ENCODE results near the gene AP5S1.
"Not testable (repeated sequence)": the region's sequence is repeated elsewhere in the genome, so short reads cannot be mapped to it uniquely, and the experiment has no call there.

The AP5S1 gene

DNA sequence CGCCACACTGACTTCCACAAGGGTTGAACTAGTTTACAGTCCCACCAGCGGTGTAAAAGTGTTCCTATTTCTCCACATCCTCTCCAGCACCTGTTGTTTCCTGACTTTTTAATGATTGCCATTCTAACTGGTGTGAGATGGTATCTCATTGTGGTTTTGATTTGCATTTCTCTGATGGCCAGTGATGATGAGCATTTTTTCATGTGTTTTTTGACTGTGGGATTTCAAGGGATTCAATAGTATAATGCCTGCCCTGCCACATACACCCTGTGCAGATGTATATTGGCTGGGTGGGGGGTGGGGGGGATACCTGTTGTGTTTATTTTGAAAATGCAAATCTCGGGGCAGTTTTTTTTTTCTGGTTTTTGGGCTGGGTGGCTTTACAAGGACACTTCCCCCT, 26.2 kb upstream of the AP5S1 start:
- not testable (repeated sequence) for FAIRE-seq

DNA sequence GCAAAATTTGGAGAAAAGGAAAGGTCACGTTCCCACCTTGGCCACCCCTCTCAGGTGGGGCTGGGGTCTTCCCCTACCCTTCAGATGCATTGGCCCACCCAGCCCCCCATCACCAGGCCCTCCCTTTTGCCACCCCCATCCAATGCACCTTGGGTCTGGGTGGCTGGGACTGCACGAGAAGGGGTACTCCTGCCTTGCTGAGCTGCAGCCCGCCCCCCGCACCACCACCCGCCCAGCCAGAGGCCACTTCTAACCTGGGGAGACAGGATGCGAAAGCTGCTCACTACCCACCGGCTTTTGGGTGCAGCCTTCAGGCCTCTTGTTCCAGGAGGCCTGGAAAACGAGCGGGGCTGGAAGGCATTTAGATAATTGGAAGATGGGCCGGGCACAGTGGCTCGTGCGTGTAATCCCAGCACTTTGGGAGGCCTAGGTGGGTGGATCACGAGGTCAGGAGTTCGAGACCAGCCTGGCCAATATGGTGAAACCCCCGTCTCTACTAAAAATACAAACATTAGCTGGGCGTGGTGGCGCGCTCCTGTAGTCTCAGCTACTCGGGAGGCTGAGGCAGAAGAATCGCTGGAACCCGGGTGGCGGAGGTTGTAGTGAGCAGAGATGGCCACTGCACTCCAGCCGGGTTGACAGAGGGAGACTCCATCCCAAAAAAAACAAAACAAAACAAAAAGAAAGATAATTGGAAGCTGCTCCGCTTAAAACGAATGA, 25.5 kb upstream of the AP5S1 start:
- FAIRE-seq: no peak

DNA sequence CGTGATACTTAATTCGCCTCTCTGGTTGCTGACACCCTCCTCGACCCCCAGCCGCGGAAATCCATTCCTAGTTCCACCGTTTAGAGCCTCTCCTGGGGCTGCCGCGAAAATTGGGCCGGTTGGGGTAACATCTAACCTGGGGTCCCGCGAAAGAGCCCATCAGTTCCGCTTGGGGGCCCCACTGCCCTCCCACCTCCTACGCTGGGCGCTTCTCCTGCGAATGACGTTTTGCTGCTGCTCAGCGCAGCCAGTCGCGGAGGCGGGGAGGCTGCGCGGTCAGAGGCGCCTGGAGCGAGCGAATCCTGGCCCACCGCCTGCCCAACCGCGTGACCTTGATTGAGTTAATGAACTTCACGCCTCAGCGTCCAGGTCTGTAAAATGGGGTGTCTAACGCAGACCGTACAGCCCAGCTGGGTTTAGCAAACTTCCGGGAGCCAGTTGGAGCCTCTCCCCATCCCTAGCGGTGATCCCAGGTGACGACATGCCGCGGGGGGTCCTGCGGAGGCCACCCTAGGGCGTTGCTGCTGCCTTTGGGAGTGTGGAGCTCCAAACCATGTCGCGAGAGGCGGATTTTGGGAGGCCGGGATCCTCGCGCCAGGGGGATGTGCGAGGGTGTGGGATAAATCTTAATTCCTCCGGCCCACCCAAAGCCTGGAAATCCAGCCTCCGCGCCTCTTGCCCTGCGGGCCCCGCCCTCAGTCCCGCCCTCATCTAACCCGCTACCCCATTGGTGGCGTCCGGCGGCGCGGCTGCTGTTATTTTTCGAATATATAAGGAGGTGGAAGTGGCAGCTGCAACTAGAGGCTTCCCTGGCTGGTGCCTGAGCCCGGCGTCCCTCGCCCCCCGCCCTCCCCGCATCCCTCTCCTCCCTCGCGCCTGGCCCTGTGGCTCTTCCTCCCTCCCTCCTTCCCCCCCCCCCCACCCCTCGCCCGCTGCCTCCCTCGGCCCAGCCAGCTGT, 24.6 kb upstream of the AP5S1 start, which contains the start of gene CDC25B:
Gene CDC25B, plus strand, starts transcription at position 800 of the 958 bp plus-strand sequence. CDS start 222 bp downstream, outside the sequence.
- FAIRE-seq: no peak

DNA sequence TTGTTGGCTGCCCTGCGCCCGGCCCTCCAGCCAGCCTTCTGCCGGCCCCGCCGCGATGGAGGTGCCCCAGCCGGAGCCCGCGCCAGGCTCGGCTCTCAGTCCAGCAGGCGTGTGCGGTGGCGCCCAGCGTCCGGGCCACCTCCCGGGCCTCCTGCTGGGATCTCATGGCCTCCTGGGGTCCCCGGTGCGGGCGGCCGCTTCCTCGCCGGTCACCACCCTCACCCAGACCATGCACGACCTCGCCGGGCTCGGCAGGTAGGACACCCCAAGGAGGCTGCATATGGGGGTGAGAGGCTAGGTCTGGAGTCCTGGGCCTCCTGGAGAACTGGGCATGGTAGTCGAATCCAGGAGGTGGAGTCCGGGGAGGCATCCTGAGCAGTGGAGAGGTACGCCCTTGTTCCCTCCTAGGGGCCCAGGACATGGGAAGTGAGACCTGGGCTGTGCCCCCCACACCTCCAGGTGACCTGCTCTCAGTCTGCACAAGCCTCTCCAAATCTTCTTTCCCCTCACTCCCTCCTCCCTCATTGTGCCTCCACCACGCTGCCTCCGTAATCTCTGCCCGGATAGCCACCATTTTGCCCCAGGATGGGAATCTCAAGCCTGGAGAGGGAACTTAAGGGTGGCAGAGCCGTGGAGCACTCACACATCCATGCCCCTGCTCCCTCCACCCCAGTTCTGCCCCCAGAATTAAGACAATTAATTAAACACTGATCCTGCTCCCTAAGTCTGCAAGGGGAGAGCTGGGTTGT, 23.7 kb upstream of the AP5S1 start:
- no peak for FAIRE-seq

DNA sequence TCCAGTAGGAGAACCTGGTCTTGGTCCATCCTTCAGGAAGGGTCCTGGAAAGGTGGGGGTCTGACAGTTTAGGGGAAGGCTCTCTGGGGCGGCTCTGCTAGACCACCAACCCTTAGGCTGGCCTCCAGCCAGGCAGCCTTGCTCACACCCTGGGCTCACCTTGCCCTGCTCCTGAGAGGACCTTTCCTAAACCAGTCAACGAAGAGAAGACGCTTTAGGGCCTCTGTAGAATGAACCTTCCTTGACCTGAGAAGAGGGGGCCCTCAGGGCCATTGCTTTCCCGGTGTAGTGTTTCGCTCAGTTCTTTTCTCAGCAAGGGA, 23.2 kb upstream of the AP5S1 start:
- no peak for FAIRE-seq

DNA sequence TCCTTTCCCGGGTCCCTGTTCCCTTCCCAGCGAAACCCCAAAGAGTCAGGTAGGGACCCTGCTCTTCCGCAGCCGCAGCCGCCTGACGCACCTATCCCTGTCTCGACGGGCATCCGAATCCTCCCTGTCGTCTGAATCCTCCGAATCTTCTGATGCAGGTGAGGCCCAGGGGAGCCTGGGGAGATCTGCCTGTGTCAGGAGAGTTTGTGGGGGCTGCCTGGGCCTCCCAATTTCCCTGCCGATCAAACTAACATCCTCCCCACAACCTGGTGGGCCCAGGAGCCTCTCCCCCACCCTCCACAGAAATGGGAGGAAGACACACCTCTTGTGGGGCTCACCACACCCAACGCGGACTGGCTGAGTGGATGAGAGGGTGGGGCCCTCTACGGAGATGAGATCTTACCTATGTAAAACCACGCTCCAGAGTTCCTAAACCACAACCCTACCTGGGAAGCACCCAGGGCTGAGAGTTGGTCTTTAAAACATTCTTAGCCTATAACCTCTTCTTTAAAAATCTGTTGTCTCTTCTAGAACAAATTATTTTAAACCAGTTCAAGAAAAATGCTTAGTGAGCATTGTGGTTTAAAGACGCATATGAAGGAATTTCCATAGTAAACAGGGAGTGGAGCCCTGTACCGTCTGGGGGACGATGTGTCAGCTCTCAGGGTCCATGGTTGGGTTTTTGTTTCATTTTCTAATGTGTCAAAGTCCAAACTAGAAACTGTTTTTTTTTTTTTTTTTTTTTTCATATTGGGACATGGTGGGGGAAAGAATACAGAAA, 22.6 kb upstream of the AP5S1 start:
- no peak for FAIRE-seq

DNA sequence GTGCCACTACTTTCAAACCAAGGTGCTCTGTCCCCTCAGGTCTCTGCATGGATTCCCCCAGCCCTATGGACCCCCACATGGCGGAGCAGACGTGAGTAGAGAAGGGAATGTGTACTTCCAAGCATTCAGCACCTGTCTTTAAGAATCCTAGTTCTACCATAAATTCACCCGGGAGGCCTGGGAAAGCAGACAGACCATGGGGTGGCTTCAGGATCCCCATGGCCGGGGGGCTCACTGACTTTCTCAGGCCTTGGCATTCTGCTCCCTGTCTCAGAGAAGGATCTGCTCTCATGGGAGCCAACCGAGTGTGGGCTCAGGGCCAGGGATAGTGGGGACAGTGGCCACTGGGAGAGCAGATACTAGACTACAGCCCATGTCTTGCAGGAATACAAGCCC, 22.0 kb upstream of the AP5S1 start:
- FAIRE-seq: no peak

DNA sequence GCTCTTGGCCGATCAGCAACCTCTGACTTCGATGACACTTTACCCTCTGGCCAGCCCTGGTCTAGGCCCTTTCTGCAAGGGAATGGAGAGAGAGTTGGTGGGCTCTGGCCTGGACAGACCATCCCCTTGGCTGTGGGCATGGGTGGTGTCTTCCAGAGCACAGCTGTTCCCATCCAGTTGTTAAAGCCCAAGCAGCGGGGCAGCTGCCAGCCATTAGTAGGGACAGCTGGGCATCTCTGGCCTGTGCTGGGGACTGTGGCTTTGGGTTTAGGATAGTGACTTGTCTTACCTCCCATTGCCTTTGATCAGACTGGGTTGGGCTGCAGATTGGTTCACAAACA, 21.5 kb upstream of the AP5S1 start:
- no peak for FAIRE-seq

DNA sequence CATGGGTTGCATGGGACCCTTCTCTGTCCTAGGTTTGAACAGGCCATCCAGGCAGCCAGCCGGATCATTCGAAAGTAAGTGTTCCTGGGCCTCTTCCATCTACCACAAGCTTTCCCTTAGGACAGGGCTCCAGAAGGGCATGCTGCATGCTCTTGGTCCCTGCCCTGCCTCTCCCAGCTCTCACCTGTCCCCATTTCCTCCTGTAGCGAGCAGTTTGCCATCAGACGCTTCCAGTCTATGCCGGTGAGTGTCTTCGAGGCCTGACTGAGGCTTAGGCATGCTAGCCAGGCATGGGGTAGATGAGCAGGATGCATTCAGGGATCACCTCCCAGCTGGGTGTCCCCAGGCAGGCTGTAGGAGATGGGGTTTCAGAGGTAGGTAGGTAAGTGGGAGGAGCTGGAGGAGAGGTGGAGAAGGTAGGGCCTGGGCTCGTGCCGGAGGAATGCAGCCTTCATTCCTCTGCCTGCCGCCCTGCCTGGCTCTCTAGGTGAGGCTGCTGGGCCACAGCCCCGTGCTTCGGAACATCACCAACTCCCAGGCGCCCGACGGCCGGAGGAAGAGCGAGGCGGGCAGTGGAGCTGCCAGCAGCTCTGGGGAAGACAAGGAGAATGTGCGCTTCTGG, 20.0 kb upstream of the AP5S1 start:
- FAIRE-seq: no peak

DNA sequence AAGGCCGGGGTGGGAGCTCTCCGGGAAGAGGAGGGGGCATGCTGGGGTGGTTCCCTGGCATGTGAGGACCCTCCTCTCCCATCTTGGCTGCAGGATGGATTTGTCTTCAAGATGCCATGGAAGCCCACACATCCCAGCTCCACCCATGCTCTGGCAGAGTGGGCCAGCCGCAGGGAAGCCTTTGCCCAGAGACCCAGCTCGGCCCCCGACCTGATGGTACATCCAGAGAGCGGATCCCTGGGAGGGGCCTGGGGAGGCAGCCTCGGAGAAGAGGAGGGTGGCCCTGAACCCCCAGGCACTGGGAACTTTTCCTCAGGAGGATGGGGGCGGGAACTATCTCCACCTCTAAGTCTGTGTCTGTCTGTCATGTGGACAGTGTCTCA, 19.5 kb upstream of the AP5S1 start:
- no peak for FAIRE-seq

DNA sequence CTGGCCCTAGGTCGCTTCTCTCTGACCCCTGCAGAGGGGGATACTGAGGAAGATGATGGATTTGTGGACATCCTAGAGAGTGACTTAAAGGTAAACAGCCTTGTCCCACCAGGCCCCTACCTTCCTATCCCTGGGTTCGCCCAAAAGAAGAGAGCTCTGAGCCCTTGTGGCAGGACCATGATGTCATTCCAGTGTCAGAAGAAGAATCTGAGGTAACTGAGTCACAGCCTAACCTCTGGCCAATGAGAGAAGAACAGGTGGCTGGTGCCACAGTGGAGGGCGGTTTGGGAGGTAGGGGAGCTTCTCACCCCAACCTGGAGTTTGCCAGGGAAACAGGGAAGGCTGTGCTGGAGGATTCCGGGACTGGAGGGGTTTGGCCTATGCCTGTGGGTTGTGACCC, 19.0 kb upstream of the AP5S1 start:
- no peak for FAIRE-seq

DNA sequence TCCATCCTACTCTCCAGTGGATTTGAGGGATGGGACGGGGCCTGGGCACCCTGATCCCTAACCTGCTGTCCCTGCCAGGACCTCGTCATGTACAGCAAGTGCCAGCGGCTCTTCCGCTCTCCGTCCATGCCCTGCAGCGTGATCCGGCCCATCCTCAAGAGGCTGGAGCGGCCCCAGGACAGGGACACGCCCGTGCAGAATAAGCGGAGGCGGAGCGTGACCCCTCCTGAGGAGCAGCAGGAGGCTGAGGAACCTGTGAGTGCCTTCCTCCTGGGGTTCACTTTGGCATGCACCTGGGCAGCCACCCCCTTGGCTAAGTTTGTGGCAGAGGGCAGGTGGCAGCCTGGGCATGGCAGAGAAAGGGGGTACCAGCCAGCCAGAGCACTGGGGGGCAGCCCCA, 18.5 kb upstream of the AP5S1 start:
- FAIRE-seq: no peak

DNA sequence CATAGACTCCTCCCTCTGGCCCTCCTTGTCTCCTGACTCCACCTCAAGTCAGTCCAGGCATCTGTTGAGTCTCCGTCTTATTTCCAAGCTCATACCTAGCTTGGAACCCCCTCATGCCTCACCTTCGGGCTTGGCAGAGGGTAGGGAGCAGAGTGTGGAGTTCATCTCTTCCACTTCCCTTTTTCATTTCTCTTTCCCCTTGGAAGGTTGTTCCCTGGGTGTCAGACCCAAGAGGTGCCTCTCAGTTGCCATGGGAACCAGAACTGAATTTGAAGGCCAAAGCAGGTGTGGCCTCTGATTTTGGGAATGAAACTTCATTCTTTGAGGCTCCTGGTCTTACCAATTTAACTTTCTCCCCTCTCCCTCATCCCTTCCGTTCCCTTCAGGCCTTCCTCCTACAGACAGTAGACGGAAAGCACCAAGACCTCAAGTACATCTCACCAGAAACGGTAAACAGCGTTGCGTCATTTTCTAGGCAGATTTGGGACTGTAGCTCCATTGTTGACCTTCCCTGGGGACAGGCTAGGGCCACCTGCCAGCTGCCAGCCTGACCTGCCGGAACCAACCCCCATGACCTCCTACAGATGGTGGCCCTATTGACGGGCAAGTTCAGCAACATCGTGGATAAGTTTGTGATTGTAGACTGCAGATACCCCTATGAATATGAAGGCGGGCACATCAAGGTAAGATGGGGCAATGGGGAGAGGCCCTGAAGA, 17.7 kb upstream of the AP5S1 start:
- no peak for FAIRE-seq

DNA sequence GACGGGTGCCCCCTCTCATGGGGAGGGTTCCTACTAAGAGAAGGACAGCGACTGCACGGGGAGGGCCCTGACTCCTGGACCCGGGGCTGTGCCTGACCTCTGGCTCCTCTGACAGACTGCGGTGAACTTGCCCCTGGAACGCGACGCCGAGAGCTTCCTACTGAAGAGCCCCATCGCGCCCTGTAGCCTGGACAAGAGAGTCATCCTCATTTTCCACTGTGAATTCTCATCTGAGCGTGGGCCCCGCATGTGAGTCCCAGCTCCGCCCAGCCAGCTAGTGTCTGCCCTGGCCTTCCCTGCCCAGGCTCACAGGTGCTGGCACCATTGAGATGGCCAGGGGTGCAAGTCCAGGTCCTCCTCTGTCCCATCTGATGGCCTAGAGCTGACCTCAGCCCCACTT, 17.1 kb upstream of the AP5S1 start:
- FAIRE-seq: no peak

DNA sequence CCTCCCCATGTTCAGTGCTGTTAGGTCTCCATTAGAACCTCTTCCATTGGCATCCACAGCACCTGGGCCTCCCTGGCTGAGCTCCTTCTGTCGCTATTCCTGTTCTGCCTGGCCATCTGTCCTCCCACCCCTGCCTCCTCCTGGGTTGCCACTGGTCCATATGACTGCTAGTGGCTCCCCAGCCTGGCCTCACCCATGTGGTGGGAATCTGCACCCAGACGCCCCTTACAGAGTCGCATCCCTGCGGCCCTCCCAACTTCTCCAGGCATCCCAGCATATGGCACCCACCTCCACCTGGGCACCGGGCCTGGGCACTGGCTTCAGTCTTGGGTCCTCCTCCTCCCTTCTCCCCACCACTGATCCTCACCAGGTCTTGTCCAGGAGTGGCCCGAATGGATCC, 16.5 kb upstream of the AP5S1 start:
- no peak for FAIRE-seq

DNA sequence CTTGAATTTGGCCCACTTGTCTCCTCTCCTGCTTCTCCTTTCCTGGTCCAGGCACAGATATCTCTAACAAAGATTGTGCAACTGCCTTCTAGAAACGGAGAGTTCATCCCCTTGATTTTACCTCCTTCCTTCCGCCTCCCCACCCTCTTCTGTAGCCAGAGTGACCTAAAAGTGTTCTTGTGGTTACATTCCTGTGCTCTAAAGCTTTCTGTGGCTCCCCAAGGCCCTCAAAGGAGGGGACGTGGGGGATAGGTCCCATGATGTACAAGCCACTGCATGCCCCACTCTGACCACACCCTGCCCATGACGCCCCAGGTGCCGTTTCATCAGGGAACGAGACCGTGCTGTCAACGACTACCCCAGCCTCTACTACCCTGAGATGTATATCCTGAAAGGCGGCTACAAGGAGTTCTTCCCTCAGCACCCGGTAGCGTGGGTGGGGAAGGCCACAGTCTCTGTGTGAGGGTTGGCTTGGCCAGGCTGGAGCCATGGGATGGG, 16.0 kb upstream of the AP5S1 start:
- FAIRE-seq: no peak

DNA sequence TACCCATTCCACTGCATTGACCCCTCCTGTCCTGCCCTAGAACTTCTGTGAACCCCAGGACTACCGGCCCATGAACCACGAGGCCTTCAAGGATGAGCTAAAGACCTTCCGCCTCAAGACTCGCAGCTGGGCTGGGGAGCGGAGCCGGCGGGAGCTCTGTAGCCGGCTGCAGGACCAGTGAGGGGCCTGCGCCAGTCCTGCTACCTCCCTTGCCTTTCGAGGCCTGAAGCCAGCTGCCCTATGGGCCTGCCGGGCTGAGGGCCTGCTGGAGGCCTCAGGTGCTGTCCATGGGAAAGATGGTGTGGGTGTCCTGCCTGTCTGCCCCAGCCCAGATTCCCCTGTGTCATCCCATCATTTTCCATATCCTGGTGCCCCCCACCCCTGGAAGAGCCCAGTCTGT, 15.6 kb upstream of the AP5S1 start:
- FAIRE-seq: no peak

DNA sequence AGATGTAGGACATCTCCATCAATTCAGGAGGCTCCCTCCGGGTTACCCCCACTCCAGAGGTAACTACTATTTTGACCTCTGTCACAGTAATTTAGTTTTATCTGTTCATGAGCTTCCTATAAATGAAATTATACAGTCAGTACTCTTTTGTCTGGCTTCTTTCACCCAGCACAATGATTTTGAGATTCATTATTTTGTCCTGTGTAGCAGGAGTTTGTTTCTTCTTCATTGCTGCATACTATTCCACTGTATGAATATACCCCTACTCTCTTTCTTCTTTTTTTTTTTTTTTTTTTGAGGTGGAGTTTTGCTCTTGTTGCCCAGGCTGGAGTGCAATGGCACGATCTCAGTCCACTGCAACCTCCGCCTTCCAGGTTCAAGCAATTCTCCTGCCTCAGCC, 11.8 kb upstream of the AP5S1 start:
- FAIRE-seq: no peak

DNA sequence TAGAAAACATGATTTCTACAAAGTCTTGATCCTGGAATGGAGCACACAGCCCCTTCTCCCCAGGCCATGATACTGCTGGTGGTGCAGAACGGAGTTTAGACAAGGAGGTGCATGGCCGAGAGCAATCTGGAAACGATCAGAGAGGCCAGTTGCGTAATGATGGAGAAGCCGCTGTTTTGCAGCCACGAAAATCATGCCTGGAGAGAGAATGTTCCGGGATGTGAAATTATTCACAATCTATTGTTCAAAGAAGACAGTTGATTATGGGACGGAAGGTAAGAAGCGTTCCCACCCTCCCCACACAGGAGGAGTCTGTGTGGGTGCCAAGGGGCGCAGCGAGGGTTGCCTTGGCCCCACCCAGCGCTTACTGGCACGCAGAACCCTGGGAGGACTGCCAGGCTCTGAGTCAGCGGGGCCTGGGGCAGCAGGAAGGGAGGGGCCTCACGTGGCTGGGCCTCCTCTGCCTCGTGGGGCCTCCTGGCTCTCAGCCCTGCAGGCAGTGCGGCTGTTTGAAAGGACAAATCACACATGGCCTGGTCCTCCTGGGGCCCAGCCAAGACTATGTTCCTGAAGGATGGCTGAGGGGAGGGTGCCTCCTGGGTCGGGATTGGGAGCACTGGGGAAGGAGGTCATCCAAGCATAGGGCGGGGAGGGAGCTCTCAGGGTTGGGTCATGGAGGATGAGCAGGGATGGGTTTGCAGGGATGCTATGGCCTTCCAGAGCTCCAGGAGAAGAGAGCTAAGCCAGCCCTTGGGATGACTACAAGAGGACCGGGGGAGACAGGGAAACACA, 8.7 kb upstream of the AP5S1 start:
- FAIRE-seq: peak; percentile 91

DNA sequence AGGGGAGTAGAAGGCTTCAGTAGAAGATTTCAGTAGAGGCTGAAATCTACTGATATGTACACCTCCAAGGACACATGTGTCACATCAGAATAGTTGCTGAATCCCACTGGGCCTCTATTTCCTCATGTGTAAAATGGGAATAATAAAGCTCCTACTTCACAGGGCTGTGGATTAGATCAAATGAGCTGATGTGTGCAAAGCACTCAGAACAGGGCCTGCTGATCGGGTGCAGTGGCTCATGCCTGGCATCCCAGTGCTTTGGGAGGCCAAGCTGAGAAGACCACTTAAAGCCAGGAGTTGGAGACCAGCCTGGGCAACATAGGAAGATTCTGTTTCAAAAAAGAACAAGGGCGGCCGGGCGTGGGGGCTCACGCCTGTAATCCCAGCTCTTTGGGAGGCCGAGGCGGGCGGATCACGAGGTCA, 8.1 kb upstream of the AP5S1 start:
- no peak for FAIRE-seq
